Neural progenitor cell (in vitro differentiated cells): ENCODE measurements around the gene MZB1. TPM values are rescaled to one million over a fixed set of nuclear protein-coding genes. Genes with fewer than 3 reads are reported as not detected.

ENCODE experiments used
- DNase-seq: peaks from one replicate; pipeline ENCODE4 v3.0.0-alpha.2; 2016; ENCODE audit warnings: low spot score
- H2AFZ ChIP-seq: fragments of 200-600 bp; sonication (generic); replicated peaks from 2 replicates; pipeline ENCODE4 v1.6.1; 2016; ENCODE audit warnings: antibody characterized with exemption
- H3F3A ChIP-seq: fragments of 200-600 bp; sonication (generic); 2 replicates; pipeline ENCODE4 v1.6.1; 2016; ENCODE audit warnings: antibody characterized with exemption, low read depth
- H3K27ac ChIP-seq: fragments of 200-600 bp; sonication (generic); 2 replicates; pipeline ENCODE4 v1.5.1; 2016; ENCODE audit warnings: mild to moderate bottlenecking
- H3K27me3 ChIP-seq: fragments of 200-600 bp; sonication (generic); 2 replicates; pipeline ENCODE4 v1.6.1; 2016; ENCODE audit warnings: mild to moderate bottlenecking, moderate library complexity
- H3K36me3 ChIP-seq: fragments of 200-600 bp; sonication (generic); 2 replicates; pipeline ENCODE4 v1.5.1; 2016
- H3K4me1 ChIP-seq: fragments of 200-600 bp; sonication (generic); 2 replicates; pipeline ENCODE4 v1.6.1; 2016; ENCODE audit warnings: mixed run types
- H3K4me2 ChIP-seq: fragments of 200-600 bp; sonication (generic); 2 replicates; pipeline ENCODE4 v1.6.1; 2016
- H3K4me3 ChIP-seq: fragments of 200-600 bp; sonication (generic); 2 replicates; pipeline ENCODE4 v1.5.1; 2016
- H3K79me2 ChIP-seq: fragments of 200-600 bp; sonication (generic); 2 replicates; pipeline ENCODE4 v1.6.1; 2016; ENCODE audit warnings: low read depth
- H3K9ac ChIP-seq: fragments of 200-600 bp; sonication (generic); 2 replicates; pipeline ENCODE4 v1.6.1; 2016
- H3K9me3 ChIP-seq: fragments of 200-600 bp; sonication (generic); 2 replicates; pipeline ENCODE4 v1.5.1; 2016; ENCODE audit warnings: low read depth
- H4K20me1 ChIP-seq: fragments of 200-600 bp; sonication (generic); 2 replicates; pipeline ENCODE4 v1.6.1; 2016; ENCODE audit warnings: low read depth
- H3K27ac Mint-ChIP-seq: 3 replicates; pipeline ENCODE4 v1.8.0; 2021; ENCODE audit warnings: mixed read lengths
- H3K27me3 Mint-ChIP-seq: 2 replicates; pipeline ENCODE4 v1.8.0; 2022; ENCODE audit warnings: low read depth, mild to moderate bottlenecking, inconsistent platforms, moderate library complexity, mixed read lengths; ENCODE audit not compliant: insufficient read depth
- H3K36me3 Mint-ChIP-seq: 3 replicates; pipeline ENCODE4 v1.8.0; 2021; ENCODE audit warnings: mixed read lengths
- H3K4me1 Mint-ChIP-seq: 3 replicates; pipeline ENCODE4 v1.8.0; 2021; ENCODE audit warnings: mixed read lengths
- H3K4me3 Mint-ChIP-seq: 3 replicates; pipeline ENCODE4 v1.8.0; 2021; ENCODE audit warnings: mild to moderate bottlenecking, moderate library complexity, mixed read lengths
- H3K9me3 Mint-ChIP-seq: 3 replicates; pipeline ENCODE4 v1.8.0; 2020; ENCODE audit warnings: mixed read lengths
- CTCF ChIP-seq: fragments of 200-600 bp; sonication (generic); IDR thresholded peaks from 2 replicates; pipeline ENCODE4 v1.5.1; 2017; ENCODE audit warnings: antibody characterized with exemption, mild to moderate bottlenecking
- EZH2 ChIP-seq: fragments of 200-600 bp; sonication (generic); IDR thresholded peaks from 2 replicates; pipeline ENCODE4 v1.6.1; 2017; ENCODE audit warnings: antibody characterized with exemption, mild to moderate bottlenecking, moderate library complexity
- EZH2phosphoT487 ChIP-seq: fragments of 200-600 bp; sonication (generic); IDR thresholded peaks from 2 replicates; pipeline ENCODE4 v1.6.1; 2017; ENCODE audit warnings: antibody characterized with exemption
- total RNA-seq: library from RNA; depleted of rRNA; stranded (reverse); fragments of >200 nt; gene quantifications from 2 replicates; pipeline ENCODE4 v1.2.3, GENCODE V29; 2015; ENCODE audit warnings: low replicate concordance

The MZB1 gene
- total RNA-seq, 1 donor from 2014 or later: not detected

DNA sequence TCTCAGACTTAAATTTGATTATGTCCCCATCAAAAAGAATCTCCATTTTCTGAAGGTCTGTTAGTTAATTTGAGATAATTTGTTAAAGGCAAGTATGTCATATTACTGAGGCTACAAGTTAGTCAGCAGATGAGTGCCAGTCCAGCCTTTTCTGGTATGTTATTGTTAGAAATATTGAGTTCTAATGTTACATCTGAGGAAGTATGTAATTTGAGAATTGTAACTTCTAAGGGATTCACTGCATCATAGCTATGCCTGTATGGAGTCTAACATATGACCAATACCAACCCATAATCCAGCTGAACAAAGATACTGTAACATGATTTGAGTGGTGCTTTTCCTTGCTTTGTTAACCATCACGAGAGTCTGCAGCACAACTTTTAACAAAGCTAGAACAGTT is 20.5 kb downstream of the MZB1 start:
- H3K36me3 Mint-ChIP-seq: peaks cover 30% of the 10 kb centered on the region

DNA sequence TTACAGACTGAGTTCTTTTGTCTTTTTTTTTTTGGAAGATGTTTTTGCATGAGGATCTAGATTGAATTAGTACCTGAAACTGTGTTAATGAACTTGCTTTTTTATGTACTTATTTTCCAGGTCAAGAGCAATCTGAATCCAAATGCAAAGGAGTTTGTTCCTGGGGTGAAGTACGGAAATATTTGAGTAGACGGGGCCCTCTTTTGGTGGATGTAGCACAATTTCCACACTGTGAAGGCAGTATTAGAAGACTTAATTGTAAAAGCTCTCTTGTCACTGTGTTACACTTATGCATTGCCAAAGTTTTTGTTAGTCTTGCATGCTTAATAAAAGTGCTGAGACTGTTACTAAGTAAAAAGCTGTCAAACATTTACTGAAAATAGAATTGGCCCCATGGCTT is 21.1 kb downstream of the MZB1 start:
- Histone ChIP-seq H2AFZ (no peak overlapping the region), H3K4me3 (no peak overlapping the region), H3K27me3 (no peaks in the 10 kb centered on the region), H3K4me1 (no peaks in the 10 kb centered on the region), H3K27ac (no peak overlapping the region), H3K4me2 (no peak overlapping the region), H4K20me1 (peaks cover 33% of the 10 kb centered on the region), H3K36me3 (peaks cover 27% of the 10 kb centered on the region), H3K79me2 (peaks cover 19% of the 10 kb centered on the region), H3K9me3 (no peaks in the 10 kb centered on the region), H3K9ac (no peak overlapping the region), H3F3A (peaks cover 16% of the 10 kb centered on the region)
- Mint-ChIP-seq H3K27ac (no peak overlapping the region), H3K27me3 (no peaks in the 10 kb centered on the region), H3K36me3 (peaks cover 33% of the 10 kb centered on the region), H3K9me3 (no peaks in the 10 kb centered on the region), H3K4me1 (no peaks in the 10 kb centered on the region), H3K4me3 (no peak overlapping the region)
- DNase-seq: no peak
- TF ChIP-seq CTCF: peak; percentile 10
- TF ChIP-seq EZH2phosphoT487: no peak
- TF ChIP-seq EZH2: no peak

More for the DNA sequence above, 20.5 kb downstream of the MZB1 start:
- no peak overlapping the region for H3K4me3 ChIP-seq
- TF ChIP-seq EZH2: no peak
- TF ChIP-seq CTCF: no peak
- no peak for TF ChIP-seq EZH2phosphoT487
- H3K27ac ChIP-seq: no peak overlapping the region
- peaks cover 25% of the 10 kb centered on the region for H3K36me3 ChIP-seq
- Mint-ChIP-seq H3K4me3 (no peak overlapping the region), H3K4me1 (no peaks in the 10 kb centered on the region), H3K27ac (no peak overlapping the region), H3K9me3 (no peaks in the 10 kb centered on the region), H3K27me3 (peaks cover 3% of the 10 kb centered on the region)
- H3F3A ChIP-seq: peaks cover 16% of the 10 kb centered on the region
- no peaks in the 10 kb centered on the region for H3K27me3 ChIP-seq
- peaks cover 14% of the 10 kb centered on the region for H3K79me2 ChIP-seq
- H4K20me1 ChIP-seq: peaks cover 28% of the 10 kb centered on the region
- DNase-seq: no peak
- H3K4me2 ChIP-seq: no peak overlapping the region
- H3K9ac ChIP-seq: no peak overlapping the region
- no peaks in the 10 kb centered on the region for H3K4me1 ChIP-seq
- H3K9me3 ChIP-seq: no peaks in the 10 kb centered on the region
- no peak overlapping the region for H2AFZ ChIP-seq

GRCh38 chr5:139364466-139364865 is 25.2 kb downstream of the MZB1 start:
- no peak overlapping the region for H3K9ac ChIP-seq
- H3K79me2 ChIP-seq: peaks cover 60% of the 10 kb centered on the region
- Mint-ChIP-seq H3K27ac (no peak overlapping the region), H3K4me3 (no peak overlapping the region), H3K36me3 (peaks cover 32% of the 10 kb centered on the region), H3K4me1 (no peaks in the 10 kb centered on the region), H3K9me3 (no peaks in the 10 kb centered on the region), H3K27me3 (peaks cover 3% of the 10 kb centered on the region)
- peaks cover 27% of the 10 kb centered on the region for H3K36me3 ChIP-seq
- H3K9me3 ChIP-seq: no peaks in the 10 kb centered on the region
- H3F3A ChIP-seq: no peaks in the 10 kb centered on the region
- no peak overlapping the region for H3K4me2 ChIP-seq
- no peak overlapping the region for H2AFZ ChIP-seq
- no peak overlapping the region for H3K27ac ChIP-seq
- TF ChIP-seq CTCF: no peak
- TF ChIP-seq EZH2: no peak
- TF ChIP-seq EZH2phosphoT487: no peak
- DNase-seq: no peak
- no peak overlapping the region for H3K4me3 ChIP-seq
- H3K4me1 ChIP-seq: no peaks in the 10 kb centered on the region
- no peaks in the 10 kb centered on the region for H3K27me3 ChIP-seq
- H4K20me1 ChIP-seq: peaks cover 68% of the 10 kb centered on the region
